Liver (tissue), 9 donors: ENCODE results near the gene LGR6. TPM values are rescaled to one million over a fixed set of nuclear protein-coding genes. Genes with fewer than 3 reads are reported as not detected.

Experiments
- DNase-seq: peaks from one replicate; pipeline ENCODE4 v3.0.0-alpha.2; 2017; ENCODE audit warnings: low spot score
- H3K27ac ChIP-seq, 2 donors: one replicate each; pipeline ENCODE4 v1.7.0; 2013; ENCODE audit warnings: inconsistent platforms in 2 of 2, low read length in 2 of 2, control low read depth in 1 of 2, low read depth in 1 of 2, mild to moderate bottlenecking in 1 of 2
- H3K27me3 ChIP-seq, 4 donors: one replicate each; pipeline versions ENCODE4 v1.6.1 to v1.7.0; 2013; ENCODE audit warnings: low read length in 3 of 4, inconsistent platforms in 1 of 4, mild to moderate bottlenecking in 1 of 4, moderate library complexity in 1 of 4; ENCODE audit not compliant: control insufficient read depth in 4 of 4, insufficient read depth in 4 of 4
- H3K36me3 ChIP-seq, 4 donors: one replicate each; pipeline versions ENCODE4 v1.6.1 to v1.7.0; 2013; ENCODE audit warnings: low read length in 3 of 4, mild to moderate bottlenecking in 3 of 4, low read depth in 1 of 4, moderate library complexity in 1 of 4; ENCODE audit not compliant: control insufficient read depth in 4 of 4, insufficient read depth in 3 of 4
- H3K4me1 ChIP-seq, 4 donors: one replicate each; pipeline versions ENCODE4 v1.6.1 to v1.7.0; 2013; ENCODE audit warnings: low read length in 3 of 4, mild to moderate bottlenecking in 3 of 4, moderate library complexity in 1 of 4; ENCODE audit not compliant: control insufficient read depth in 4 of 4, insufficient read depth in 4 of 4
- H3K4me3 ChIP-seq, 3 donors: one replicate each; pipeline versions ENCODE4 v1.6.1 to v1.7.0; 2013; ENCODE audit warnings: low read length in 3 of 3, control low read depth in 1 of 3, low read depth in 1 of 3, mild to moderate bottlenecking in 1 of 3
- H3K9ac ChIP-seq, 2 donors: one replicate each; pipeline ENCODE4 v1.7.0; 2013; ENCODE audit warnings: low read length in 2 of 2, mild to moderate bottlenecking in 2 of 2, moderate library complexity in 2 of 2, control low read depth in 1 of 2, low read depth in 1 of 2
- H3K9me3 ChIP-seq, 4 donors: one replicate each; pipeline versions ENCODE4 v1.6.1 to v1.7.0; 2013; ENCODE audit warnings: low read length in 3 of 4; ENCODE audit not compliant: control insufficient read depth in 4 of 4
- EGR1 ChIP-seq, 2 donors: IDR thresholded peaks; 2 replicates each; pipeline ENCODE4 v1.6.1; 2016 to 2018; ENCODE audit warnings: antibody characterized with exemption in 2 of 2, low read depth in 2 of 2
- FOXA2 ChIP-seq: IDR thresholded peaks from 2 replicates; pipeline ENCODE4 v1.6.1; 2016; ENCODE audit warnings: antibody characterized with exemption
- GABPA ChIP-seq, 2 donors: IDR thresholded peaks in 1 of 2; conservative IDR thresholded peaks in 1 of 2; 2 replicates each; pipeline ENCODE4 v1.6.1; 2016; ENCODE audit warnings: antibody characterized with exemption in 2 of 2, mild to moderate bottlenecking in 1 of 2, moderate library complexity in 1 of 2
- HNF4A ChIP-seq, 2 donors: conservative IDR thresholded peaks; 2 replicates each; pipeline ENCODE4 v1.6.1; 2016; ENCODE audit warnings: antibody characterized with exemption in 2 of 2, mild to moderate bottlenecking in 2 of 2
- HNF4G ChIP-seq: IDR thresholded peaks from 2 replicates; pipeline ENCODE4 v1.6.1; 2016; ENCODE audit warnings: antibody characterized with exemption
- JUND ChIP-seq, 2 donors: IDR thresholded peaks; 2 replicates each; pipeline ENCODE4 v1.6.1; 2016; ENCODE audit warnings: antibody characterized with exemption in 2 of 2
- NR2F2 ChIP-seq: IDR thresholded peaks from 2 replicates; pipeline ENCODE4 v1.6.1; 2016; ENCODE audit warnings: antibody characterized with exemption
- RAD21 ChIP-seq, 2 donors: IDR thresholded peaks; 2 replicates each; pipeline ENCODE4 v1.6.1; 2016; ENCODE audit warnings: antibody characterized with exemption in 2 of 2, mild to moderate bottlenecking in 2 of 2
- RXRA ChIP-seq, 2 donors: IDR thresholded peaks; 2 replicates each; pipeline ENCODE4 v1.6.1; 2017 to 2018; ENCODE audit warnings: antibody characterized with exemption in 2 of 2, mild to moderate bottlenecking in 1 of 2
- SP1 ChIP-seq: IDR thresholded peaks from 2 replicates; pipeline ENCODE4 v1.6.1; 2018; ENCODE audit warnings: antibody characterized with exemption, mild to moderate bottlenecking
- TAF1 ChIP-seq: conservative IDR thresholded peaks from 2 replicates; pipeline ENCODE4 v1.6.1; 2016; ENCODE audit warnings: antibody characterized with exemption, mild to moderate bottlenecking
- YY1 ChIP-seq: IDR thresholded peaks from 2 replicates; pipeline ENCODE4 v1.6.1; 2016; ENCODE audit warnings: antibody characterized with exemption, mild to moderate bottlenecking
- WGBS: extraction: QIAGEN DNeasy Blood & Tissue Kit; methylation state at CpG from one replicate; pipeline ENCODE4 v1.1.7; 2013; 5-methylcytosine and 5-hydroxymethylcytosine counted together
- polyA plus RNA-seq, 2 donors: library from polyadenylated mRNA; stranded (reverse) in 1 of 2; unstranded in 1 of 2; fragments of 200-250 nt in 1 of 2; fragments of >200 nt in 1 of 2; fragmentation: Nextera tagmentation in 1 of 2; extraction: Ambion mirVana in 1 of 2; gene quantifications; one replicate each; pipeline versions ENCODE4 v1.2.1 to v1.2.3, GENCODE V29; 2013 to 2015
- total RNA-seq, 2 donors: library from RNA; depleted of rRNA; stranded (reverse); fragments of >200 nt; gene quantifications; one replicate each; pipeline ENCODE4 v1.2.3, GENCODE V29; 2014
- TF ChIP-seq, protein P1 (sequence below): IDR thresholded peaks from 2 replicates; pipeline ENCODE4 v1.6.1; 2016; ENCODE audit warnings: antibody characterized with exemption
- TF ChIP-seq, protein P2 (sequence below): fragments of 150-350 bp; IDR thresholded peaks from 2 replicates; pipeline ENCODE4 v1.5.1; 2017; ENCODE audit warnings: improper control_type of control experiment, low read depth, low read length; ENCODE audit not compliant: missing input control
- TF ChIP-seq, protein P3 (sequence below): IDR thresholded peaks from 2 replicates; pipeline ENCODE4 v1.6.1; 2016; ENCODE audit warnings: antibody characterized with exemption
- TF ChIP-seq, protein P4 (sequence below): IDR thresholded peaks from 2 replicates; pipeline ENCODE4 v1.6.1; 2016; ENCODE audit warnings: antibody characterized with exemption
- TF ChIP-seq, protein P5 (sequence below): IDR thresholded peaks from 2 replicates; pipeline ENCODE4 v1.6.1; 2016; ENCODE audit warnings: antibody characterized with exemption, mild to moderate bottlenecking
- donor health status: healthy.
- donor health status: healthy.
- donor health status: healthy.
- donor health status: healthy.
- donor health status: healthy.

LGR6 gene
- total and polyA plus RNA-seq, 4 donors: 0.05 to 1.2 (median 0.75) TPM

DNA sequence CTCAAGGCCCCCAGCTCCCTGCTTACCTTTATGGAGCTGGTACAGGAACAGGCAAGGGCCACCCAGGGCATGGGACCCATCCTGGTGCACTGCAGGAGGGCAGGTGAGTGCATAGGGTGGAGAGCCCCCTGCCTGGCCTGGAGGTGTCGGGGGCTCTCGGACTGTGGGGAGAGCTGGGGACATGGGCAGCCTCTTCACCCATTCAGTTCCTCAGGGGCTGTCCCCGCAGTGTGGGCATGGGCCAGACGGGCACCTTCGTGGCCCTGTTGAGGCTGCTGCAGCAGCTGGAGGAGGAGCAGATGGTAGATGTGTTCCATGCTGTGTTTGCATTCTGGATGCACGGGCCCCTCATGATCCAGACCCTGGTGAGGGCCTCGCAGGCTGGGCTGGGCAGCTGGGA, 7.3 kb upstream of the LGR6 start:
- DNase-seq: no peak
- peaks cover 0 to 2% (median 0%) of the 10 kb centered on the region in 4 donors for H3K4me1 ChIP-seq
- no peak overlapping the region for H3K9ac ChIP-seq
- H3K36me3 ChIP-seq: no peaks in the 10 kb centered on the region
- TF ChIP-seq HNF4G: no peak
- TF ChIP-seq EGR1 (IDR thresholded peaks at IDR 0.05; ENCODE audit: low read depth in 2 of 2): no peak
- TF ChIP-seq, protein P1, sequence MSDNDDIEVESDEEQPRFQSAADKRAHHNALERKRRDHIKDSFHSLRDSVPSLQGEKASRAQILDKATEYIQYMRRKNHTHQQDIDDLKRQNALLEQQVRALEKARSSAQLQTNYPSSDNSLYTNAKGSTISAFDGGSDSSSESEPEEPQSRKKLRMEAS: no peak
- TF ChIP-seq YY1: no peak
- TF ChIP-seq NR2F2: no peak
- TF ChIP-seq RXRA (IDR thresholded peaks at IDR 0.05): no peak
- TF ChIP-seq SP1: no peak
- TF ChIP-seq FOXA2: no peak
- TF ChIP-seq, protein P2, sequence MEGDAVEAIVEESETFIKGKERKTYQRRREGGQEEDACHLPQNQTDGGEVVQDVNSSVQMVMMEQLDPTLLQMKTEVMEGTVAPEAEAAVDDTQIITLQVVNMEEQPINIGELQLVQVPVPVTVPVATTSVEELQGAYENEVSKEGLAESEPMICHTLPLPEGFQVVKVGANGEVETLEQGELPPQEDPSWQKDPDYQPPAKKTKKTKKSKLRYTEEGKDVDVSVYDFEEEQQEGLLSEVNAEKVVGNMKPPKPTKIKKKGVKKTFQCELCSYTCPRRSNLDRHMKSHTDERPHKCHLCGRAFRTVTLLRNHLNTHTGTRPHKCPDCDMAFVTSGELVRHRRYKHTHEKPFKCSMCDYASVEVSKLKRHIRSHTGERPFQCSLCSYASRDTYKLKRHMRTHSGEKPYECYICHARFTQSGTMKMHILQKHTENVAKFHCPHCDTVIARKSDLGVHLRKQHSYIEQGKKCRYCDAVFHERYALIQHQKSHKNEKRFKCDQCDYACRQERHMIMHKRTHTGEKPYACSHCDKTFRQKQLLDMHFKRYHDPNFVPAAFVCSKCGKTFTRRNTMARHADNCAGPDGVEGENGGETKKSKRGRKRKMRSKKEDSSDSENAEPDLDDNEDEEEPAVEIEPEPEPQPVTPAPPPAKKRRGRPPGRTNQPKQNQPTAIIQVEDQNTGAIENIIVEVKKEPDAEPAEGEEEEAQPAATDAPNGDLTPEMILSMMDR: no peak
- TF ChIP-seq, protein P3, sequence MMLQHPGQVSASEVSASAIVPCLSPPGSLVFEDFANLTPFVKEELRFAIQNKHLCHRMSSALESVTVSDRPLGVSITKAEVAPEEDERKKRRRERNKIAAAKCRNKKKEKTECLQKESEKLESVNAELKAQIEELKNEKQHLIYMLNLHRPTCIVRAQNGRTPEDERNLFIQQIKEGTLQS: no peak
- TF ChIP-seq TAF1: no peak
- no peak for TF ChIP-seq HNF4A (conservative IDR thresholded peaks at IDR 0.05)
- TF ChIP-seq, protein P4, sequence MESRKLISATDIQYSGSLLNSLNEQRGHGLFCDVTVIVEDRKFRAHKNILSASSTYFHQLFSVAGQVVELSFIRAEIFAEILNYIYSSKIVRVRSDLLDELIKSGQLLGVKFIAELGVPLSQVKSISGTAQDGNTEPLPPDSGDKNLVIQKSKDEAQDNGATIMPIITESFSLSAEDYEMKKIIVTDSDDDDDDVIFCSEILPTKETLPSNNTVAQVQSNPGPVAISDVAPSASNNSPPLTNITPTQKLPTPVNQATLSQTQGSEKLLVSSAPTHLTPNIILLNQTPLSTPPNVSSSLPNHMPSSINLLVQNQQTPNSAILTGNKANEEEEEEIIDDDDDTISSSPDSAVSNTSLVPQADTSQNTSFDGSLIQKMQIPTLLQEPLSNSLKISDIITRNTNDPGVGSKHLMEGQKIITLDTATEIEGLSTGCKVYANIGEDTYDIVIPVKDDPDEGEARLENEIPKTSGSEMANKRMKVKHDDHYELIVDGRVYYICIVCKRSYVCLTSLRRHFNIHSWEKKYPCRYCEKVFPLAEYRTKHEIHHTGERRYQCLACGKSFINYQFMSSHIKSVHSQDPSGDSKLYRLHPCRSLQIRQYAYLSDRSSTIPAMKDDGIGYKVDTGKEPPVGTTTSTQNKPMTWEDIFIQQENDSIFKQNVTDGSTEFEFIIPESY: no peak
- no peak for TF ChIP-seq GABPA (IDR thresholded peaks at IDR 0.05 in 1 of 2, conservative IDR thresholded peaks at IDR 0.05 in 1 of 2)
- TF ChIP-seq JUND (IDR thresholded peaks at IDR 0.05): no peak
- TF ChIP-seq, protein P5, sequence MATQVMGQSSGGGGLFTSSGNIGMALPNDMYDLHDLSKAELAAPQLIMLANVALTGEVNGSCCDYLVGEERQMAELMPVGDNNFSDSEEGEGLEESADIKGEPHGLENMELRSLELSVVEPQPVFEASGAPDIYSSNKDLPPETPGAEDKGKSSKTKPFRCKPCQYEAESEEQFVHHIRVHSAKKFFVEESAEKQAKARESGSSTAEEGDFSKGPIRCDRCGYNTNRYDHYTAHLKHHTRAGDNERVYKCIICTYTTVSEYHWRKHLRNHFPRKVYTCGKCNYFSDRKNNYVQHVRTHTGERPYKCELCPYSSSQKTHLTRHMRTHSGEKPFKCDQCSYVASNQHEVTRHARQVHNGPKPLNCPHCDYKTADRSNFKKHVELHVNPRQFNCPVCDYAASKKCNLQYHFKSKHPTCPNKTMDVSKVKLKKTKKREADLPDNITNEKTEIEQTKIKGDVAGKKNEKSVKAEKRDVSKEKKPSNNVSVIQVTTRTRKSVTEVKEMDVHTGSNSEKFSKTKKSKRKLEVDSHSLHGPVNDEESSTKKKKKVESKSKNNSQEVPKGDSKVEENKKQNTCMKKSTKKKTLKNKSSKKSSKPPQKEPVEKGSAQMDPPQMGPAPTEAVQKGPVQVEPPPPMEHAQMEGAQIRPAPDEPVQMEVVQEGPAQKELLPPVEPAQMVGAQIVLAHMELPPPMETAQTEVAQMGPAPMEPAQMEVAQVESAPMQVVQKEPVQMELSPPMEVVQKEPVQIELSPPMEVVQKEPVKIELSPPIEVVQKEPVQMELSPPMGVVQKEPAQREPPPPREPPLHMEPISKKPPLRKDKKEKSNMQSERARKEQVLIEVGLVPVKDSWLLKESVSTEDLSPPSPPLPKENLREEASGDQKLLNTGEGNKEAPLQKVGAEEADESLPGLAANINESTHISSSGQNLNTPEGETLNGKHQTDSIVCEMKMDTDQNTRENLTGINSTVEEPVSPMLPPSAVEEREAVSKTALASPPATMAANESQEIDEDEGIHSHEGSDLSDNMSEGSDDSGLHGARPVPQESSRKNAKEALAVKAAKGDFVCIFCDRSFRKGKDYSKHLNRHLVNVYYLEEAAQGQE: no peak
- TF ChIP-seq RAD21 (IDR thresholded peaks at IDR 0.05): no peak
- whole genome bisulfite sequencing: 80% methylated on average over 7 of the region's 7 CpGs
- H3K27ac ChIP-seq: no peak overlapping the region
- H3K9me3 ChIP-seq: no peaks in the 10 kb centered on the region
- no peak overlapping the region for H3K4me3 ChIP-seq
- no peaks in the 10 kb centered on the region for H3K27me3 ChIP-seq
